Epithelial cell of proximal tubule (primary cell): ENCODE data around the gene MAPRE3. TPM values are rescaled to one million over a fixed set of nuclear protein-coding genes. Genes with fewer than 3 reads are reported as not detected.

ENCODE experiments used
- DNase-seq: peaks from one replicate; pipeline ENCODE4 v3.0.0-alpha.2; 2011; ENCODE audit warnings: low read depth
- H3K4me3 ChIP-seq: 2 replicates; pipeline ENCODE4 v1.5.1; 2011; ENCODE audit warnings: low read depth, mild to moderate bottlenecking, low read length
- CTCF ChIP-seq: conservative IDR thresholded peaks from 2 replicates; pipeline ENCODE4 v1.5.1; 2012; ENCODE audit warnings: low read depth, mild to moderate bottlenecking, low read length
- total RNA-seq: library from RNA; depleted of rRNA; stranded (reverse); fragments of >200 nt; gene quantifications from 2 replicates; pipeline ENCODE4 v1.2.3, GENCODE V29; 2015

Gene MAPRE3
- total RNA-seq, 1 donor from 2014 or later = 1.6 TPM

GRCh38 chr2:27009083-27009482 is 38.6 kb downstream of the MAPRE3 start:
- no peak overlapping the region for H3K4me3 ChIP-seq
- TF ChIP-seq CTCF = no peak
- DNase-seq = no peak

DNA sequence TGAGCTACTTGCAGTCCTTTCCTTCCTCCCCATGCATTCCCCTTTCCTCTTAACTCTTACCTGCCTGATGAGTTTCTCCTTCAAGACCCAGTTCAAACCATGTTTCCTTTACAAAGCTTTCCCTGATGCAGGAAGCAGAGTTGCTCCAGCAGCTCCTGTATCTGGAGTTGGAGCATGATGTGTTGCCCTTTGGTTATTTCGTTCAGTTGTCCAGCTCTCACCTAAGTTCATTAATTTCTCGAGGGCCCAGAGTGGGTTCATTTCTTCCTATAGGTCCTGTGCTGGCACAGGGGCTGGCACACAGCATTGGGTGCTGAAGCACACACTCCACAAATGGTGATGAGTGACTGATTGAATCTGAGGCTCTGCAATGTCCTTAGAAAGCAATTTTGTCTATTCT is 39.3 kb downstream of the MAPRE3 start:
- no peak for DNase-seq
- TF ChIP-seq CTCF = no peak
- no peak overlapping the region for H3K4me3 ChIP-seq

DNA sequence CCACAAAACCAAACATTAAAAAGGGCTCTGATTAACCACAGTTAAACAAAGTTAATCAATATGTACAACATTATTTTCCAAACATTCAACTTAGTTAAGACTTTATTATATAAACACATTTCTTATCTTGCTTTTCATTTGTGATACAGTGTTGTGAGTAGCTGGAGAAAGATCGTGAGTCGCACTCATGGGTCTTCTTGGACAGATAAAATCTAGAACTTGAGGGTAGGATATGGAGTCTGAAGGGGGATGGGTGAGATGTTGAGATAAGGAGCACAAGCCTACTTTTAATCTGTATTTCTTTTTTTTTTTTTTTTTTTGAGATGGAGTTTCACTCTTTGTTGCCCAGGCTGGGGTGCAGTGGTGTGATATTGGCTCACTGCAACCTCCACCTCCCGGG is 39.7 kb downstream of the MAPRE3 start:
- TF ChIP-seq CTCF = no peak
- no peak for DNase-seq
- no peak overlapping the region for H3K4me3 ChIP-seq

- DNase-seq = no peak
- TF ChIP-seq CTCF = no peak
- H3K4me3 ChIP-seq = no peak overlapping the region
Measured at GRCh38 chr2:27013738-27014137, 43.3 kb downstream of the MAPRE3 start.

- no peak for TF ChIP-seq CTCF
- no peak overlapping the region for H3K4me3 ChIP-seq
- DNase-seq = no peak
Measured at GRCh38 chr2:27014771-27015433, 44.5 kb downstream of the MAPRE3 start.

DNA sequence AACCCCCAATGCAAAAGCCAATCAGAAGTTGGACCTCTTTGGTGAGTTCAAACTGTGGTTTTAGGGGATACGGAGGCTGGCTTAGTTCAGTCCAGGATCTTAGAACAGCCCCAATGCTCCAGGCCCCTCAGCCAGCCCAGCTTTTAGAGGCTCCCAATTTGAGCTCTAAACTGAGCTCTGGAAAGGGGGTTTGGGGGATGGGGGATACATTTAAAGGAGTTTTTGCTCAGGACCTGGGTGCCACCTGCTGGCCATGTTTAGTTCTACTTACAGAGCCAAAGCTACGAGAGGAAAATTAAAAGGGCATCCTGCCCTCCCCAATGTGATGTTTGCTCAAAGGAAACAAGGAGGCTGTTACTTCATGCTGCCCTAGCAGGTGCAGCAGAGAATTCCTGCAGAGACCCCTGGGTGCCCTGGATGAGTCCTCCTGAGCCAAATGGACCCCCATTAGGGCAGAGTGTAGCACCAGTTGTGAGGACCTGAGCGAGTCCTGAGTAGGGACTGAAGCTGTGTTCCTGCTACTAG is 46.4 kb downstream of the MAPRE3 start:
- DNase-seq = no peak
- TF ChIP-seq CTCF = peak; percentile 80
- no peak overlapping the region for H3K4me3 ChIP-seq

GRCh38 chr2:27018142-27018541 is 47.7 kb downstream of the MAPRE3 start:
- no peak overlapping the region for H3K4me3 ChIP-seq
- no peak for TF ChIP-seq CTCF

More at GRCh38 chr2:27018142-27018541, 47.7 kb downstream of the MAPRE3 start:
- no peak for DNase-seq
